A549 (cell line): ENCODE results near the gene TMEM59. TPM values are rescaled to one million over a fixed set of nuclear protein-coding genes. Genes with fewer than 3 reads are reported as not detected.
"Not testable (repeated sequence)": the region's sequence is repeated elsewhere in the genome, so short reads cannot be mapped to it uniquely, and the experiment has no call there.

Experiments
- ATAC-seq, 2 experiments: fragments of 200-7000 bp in 1 of 2; fragments of >200 bp in 1 of 2; cut with Nextera tagmentation in 1 of 2; cut with Tn5 transposase in 1 of 2; 3 replicates each; pipeline versions ENCODE4 v1.8.0 to v1.9.1; 2018 to 2020; ENCODE audit warnings: mild to moderate bottlenecking in 1 of 2, moderate library complexity in 1 of 2
- CTCF ChIA-PET: fragments of 300-600 bp; sonication (Branson Sonifier 250); formaldehyde crosslinking; extraction: SDS; loops from one replicate; lab custom pipeline; 2021; ENCODE audit warnings: antibody characterized with exemption, inconsistent platforms; lab: Yijun Ruan, JAX
- POLR2A ChIA-PET: fragments of 350-600 bp; formaldehyde crosslinking; extraction: SDS; loops from one replicate; lab custom pipeline; 2021; ENCODE audit warnings: antibody characterized with exemption, inconsistent platforms; lab: Yijun Ruan, JAX
- DNase-seq, 2 experiments: peaks; one replicate each; pipeline versions ENCODE4 v3.0.0 to v3.0.0-alpha.2; 2011 to 2016; ENCODE audit warnings: low read depth in 1 of 2, low spot score in 1 of 2
- FAIRE-seq: peaks from 2 replicates; lab custom pipeline; 2011; peaks lifted over from hg19 to GRCh38; lab: Jason Lieb, UNC
- H3K27ac ChIP-seq, 2 experiments: fragments of >200 bp; sonication (Bioruptor Twin); formaldehyde crosslinking; 3 replicates each; pipeline ENCODE4 v1.5.1; 2016 to 2017
- H3K4me1 ChIP-seq: fragments of >200 bp; sonication (Bioruptor Twin); formaldehyde crosslinking; 3 replicates; pipeline ENCODE4 v1.6.1; 2016
- H3K4me2 ChIP-seq: fragments of >200 bp; sonication (Bioruptor Twin); formaldehyde crosslinking; 3 replicates; pipeline ENCODE4 v1.6.1; 2016
- H3K4me3 ChIP-seq: fragments of >200 bp; sonication (Bioruptor Twin); formaldehyde crosslinking; 3 replicates; pipeline ENCODE4 v1.5.1; 2016
- H3K9me3 ChIP-seq: fragments of >200 bp; sonication (Bioruptor Twin); formaldehyde crosslinking; 3 replicates; pipeline ENCODE4 v1.6.1; 2016
- CBX2 ChIP-seq: fragments of 200-600 bp; sonication (generic); IDR thresholded peaks from 2 replicates; pipeline ENCODE4 v1.6.1; 2016; ENCODE audit warnings: low read depth, mild to moderate bottlenecking, borderline replicate concordance
- CHD2 ChIP-seq: fragments of 150-350 bp; IDR thresholded peaks from 2 replicates; pipeline ENCODE4 v1.6.1; 2014; ENCODE audit warnings: low read length; ENCODE audit not compliant: partially characterized antibody
- E2F6 ChIP-seq: IDR thresholded peaks from 2 replicates; pipeline ENCODE4 v1.6.1; 2012; ENCODE audit warnings: low read depth, borderline replicate concordance
- EHF ChIP-seq: fragments of 250-450 bp; sonication (Bioruptor Pico); IDR thresholded peaks from 2 replicates; pipeline ENCODE4 v1.5.0; 2020; ENCODE audit warnings: mild to moderate bottlenecking
- EHMT2 ChIP-seq: fragments of 200-600 bp; sonication (generic); IDR thresholded peaks from 2 replicates; pipeline ENCODE4 v1.6.1; 2016; ENCODE audit warnings: antibody characterized with exemption, low read depth, mild to moderate bottlenecking, moderate library complexity
- ESRRA ChIP-seq: fragments of 150-350 bp; IDR thresholded peaks from 2 replicates; pipeline ENCODE4 v1.6.1; 2014; ENCODE audit warnings: mild to moderate bottlenecking, low read length, borderline replicate concordance
- FOSL2 ChIP-seq, 2 experiments: fragments of 450-650 bp in 1 of 2; fragments of >200 bp in 1 of 2; sonication (Bioruptor Twin) in 1 of 2; formaldehyde crosslinking; IDR thresholded peaks; 2 replicates each; pipeline versions ENCODE4 v1.5.0 to v1.6.1; 2016 to 2020; ENCODE audit warnings: mild to moderate bottlenecking in 1 of 2, moderate library complexity in 1 of 2
- HDAC2 ChIP-seq: fragments of 200-600 bp; sonication (generic); IDR thresholded peaks from 2 replicates; pipeline ENCODE4 v1.6.1; 2016
- HEYL ChIP-seq: fragments of 250-450 bp; sonication (Bioruptor Pico); IDR thresholded peaks from 2 replicates; pipeline ENCODE4 v1.8.0; 2021; ENCODE audit warnings: mild to moderate bottlenecking, moderate library complexity
- JUN ChIP-seq, 2 experiments: fragments of >200 bp; sonication (Bioruptor Twin); formaldehyde crosslinking; IDR thresholded peaks; 2 replicates in 1 of 2; 3 replicates in 1 of 2; pipeline ENCODE4 v1.6.1; 2016 to 2017
- MYC ChIP-seq: IDR thresholded peaks from 2 replicates; pipeline ENCODE4 v1.6.1; 2012; ENCODE audit warnings: mild to moderate bottlenecking, inconsistent platforms, low read length, improper control_type of control experiment, borderline replicate concordance
- NFE2L2 ChIP-seq: fragments of 150-350 bp; conservative IDR thresholded peaks from 2 replicates; pipeline ENCODE4 v1.6.1; 2014; ENCODE audit warnings: low read length
- PBX3 ChIP-seq: IDR thresholded peaks from 2 replicates; pipeline ENCODE4 v1.6.1; 2012
- POLR2A ChIP-seq: IDR thresholded peaks from 2 replicates; pipeline ENCODE4 v1.6.1; 2012; ENCODE audit warnings: mild to moderate bottlenecking, low read length
- RCOR1 ChIP-seq: fragments of 150-350 bp; IDR thresholded peaks from 2 replicates; pipeline ENCODE4 v1.6.1; 2014; ENCODE audit warnings: antibody characterized with exemption, low read length, low read depth
- SMC3 ChIP-seq: fragments of >200 bp; sonication (Bioruptor Twin); formaldehyde crosslinking; IDR thresholded peaks from 3 replicates; pipeline ENCODE4 v1.6.1; 2018; ENCODE audit warnings: inconsistent platforms
- SREBF2 ChIP-seq: fragments of 450-650 bp; IDR thresholded peaks from 2 replicates; pipeline ENCODE4 v1.6.1; 2014; ENCODE audit warnings: mild to moderate bottlenecking, moderate library complexity
- TFCP2L1 ChIP-seq: fragments of 250-450 bp; sonication (Bioruptor Pico); IDR thresholded peaks from 2 replicates; pipeline ENCODE4 v1.5.0; 2021; ENCODE audit warnings: mild to moderate bottlenecking
- ZFP36 ChIP-seq: fragments of 450-650 bp; IDR thresholded peaks from 2 replicates; pipeline ENCODE4 v1.6.1; 2014; ENCODE audit warnings: borderline replicate concordance; ENCODE audit not compliant: partially characterized antibody
- ZNF302 ChIP-seq: fragments of 250-450 bp; sonication (Bioruptor Pico); IDR thresholded peaks from 2 replicates; pipeline ENCODE4 v1.9.0; 2021; ENCODE audit warnings: inconsistent platforms, mild to moderate bottlenecking, moderate library complexity
- ZSCAN20 ChIP-seq: fragments of 250-450 bp; sonication (Bioruptor Pico); IDR thresholded peaks from 2 replicates; pipeline ENCODE4 v1.8.0; 2022; ENCODE audit warnings: mild to moderate bottlenecking, moderate library complexity
- WGBS: methylation state at CpG from one replicate; pipeline ENCODE4 v1.1.6; 2017; ENCODE audit errors: missing lambda C conversion rate; 5-methylcytosine and 5-hydroxymethylcytosine counted together
- polyA plus RNA-seq, 4 experiments: library from polyadenylated mRNA; depleted of rRNA in 3 of 4; stranded (reverse); fragments of >200 nt; fragmentation: RNase III in 1 of 4; extraction: RNeasy Plus Mini Kit Qiagen cat#74134 plus additional on column Dnase treatment in 1 of 4; gene quantifications; 2 replicates in 3 of 4; 3 replicates in 1 of 4; pipeline ENCODE4 v1.2.3, GENCODE V29; 2011 to 2017
- TF ChIP-seq, protein P1 (sequence below): IDR thresholded peaks from 2 replicates; pipeline ENCODE4 v1.6.1; 2012
- TF ChIP-seq, protein P2 (sequence below): fragments of >200 bp; sonication (Bioruptor Twin); formaldehyde crosslinking; IDR thresholded peaks from 3 replicates; pipeline ENCODE4 v1.6.1; 2016

TMEM59 gene
- polyA plus RNA-seq, 2 of the 4 experiments (the other 2 are of a cell fraction), result 114 to 225 TPM

- WGBS, result 86% methylated on average over 5 of the region's 5 CpGs
- TF ChIP-seq MYC (no peak), CBX2 (no peak), EHMT2 (no peak), PBX3 (no peak), SMC3 (no peak), JUN (IDR thresholded peaks at IDR 0.05) (no peak)
- TF ChIP-seq, protein P1, sequence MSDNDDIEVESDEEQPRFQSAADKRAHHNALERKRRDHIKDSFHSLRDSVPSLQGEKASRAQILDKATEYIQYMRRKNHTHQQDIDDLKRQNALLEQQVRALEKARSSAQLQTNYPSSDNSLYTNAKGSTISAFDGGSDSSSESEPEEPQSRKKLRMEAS, result no peak
- ATAC-seq, result no peak
- no peak for DNase-seq
- Histone ChIP-seq H3K4me3 (no peak overlapping the region), H3K9me3 (no peaks in the 10 kb centered on the region), H3K27ac (no peak overlapping the region), H3K4me2 (no peak overlapping the region), H3K4me1 (no peaks in the 10 kb centered on the region)
- CTCF ChIA-PET, result interaction anchor here (0.7 kb wide), 1 partner anchor 167 kb away, joined by 3 read pairs; no protein-coding TSS in a partner anchor
- POLR2A ChIA-PET, result no interaction called here
- FAIRE-seq, result no peak
Observed at GRCh38 chr1:54027848-54028247, 25.2 kb downstream of the TMEM59 start.

DNA sequence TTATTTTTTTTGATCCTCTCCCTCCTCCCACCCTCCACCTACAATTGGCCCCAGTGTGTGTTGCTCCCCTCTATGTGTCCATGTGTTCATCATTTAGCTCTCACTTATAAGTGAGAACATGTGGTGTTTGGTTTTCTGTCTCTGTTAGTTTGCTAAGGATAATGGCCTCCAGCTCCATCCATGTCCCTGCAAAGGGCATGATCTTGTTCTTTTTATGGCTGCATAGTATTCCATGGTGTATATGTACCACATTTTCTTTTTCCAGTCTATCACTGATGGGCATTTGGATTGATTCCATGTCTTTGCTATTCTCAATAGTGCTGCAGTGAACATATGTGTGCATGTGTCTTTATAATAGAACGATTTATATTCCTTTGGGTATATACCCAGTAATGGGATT, 28.2 kb downstream of the TMEM59 start:
- H3K9me3 ChIP-seq, H3K4me1 ChIP-seq, H3K27ac ChIP-seq, ATAC-seq, DNase-seq, CTCF ChIA-PET, H3K4me3 ChIP-seq, FAIRE-seq, H3K4me2 ChIP-seq, POLR2A ChIA-PET: not testable (repeated sequence)
- 50% methylated on average over 1 of the region's 1 CpG for WGBS

DNA sequence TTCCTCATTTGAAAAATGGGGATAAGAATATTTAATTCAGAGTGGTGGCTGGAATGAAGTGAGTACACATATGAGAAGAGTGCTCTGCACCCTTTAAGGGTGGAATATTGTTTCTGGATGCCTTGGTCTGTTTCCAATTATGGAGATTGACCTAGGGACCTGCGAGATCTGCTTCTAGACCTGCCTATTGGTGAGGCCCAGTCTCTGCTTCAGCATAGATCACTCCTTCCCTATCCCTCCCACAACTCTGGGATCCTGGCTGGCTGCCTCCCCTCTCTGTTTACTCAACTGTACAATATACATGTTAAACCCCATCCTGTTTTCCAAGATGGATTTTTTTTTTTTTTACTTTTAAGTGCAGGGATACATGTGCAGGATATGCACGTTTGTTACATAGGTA, 28.6 kb downstream of the TMEM59 start:
- Histone ChIP-seq H3K4me2 (no peak overlapping the region), H3K9me3 (no peaks in the 10 kb centered on the region), H3K4me1 (no peaks in the 10 kb centered on the region), H3K27ac (no peak overlapping the region), H3K4me3 (no peak overlapping the region)
- FAIRE-seq (no peak), ATAC-seq (no peak), DNase-seq (no peak)
- ChIA-PET CTCF (no interaction called here), POLR2A (no interaction called here)
- WGBS, result 67% methylated on average over 2 of the region's 2 CpGs
- TF ChIP-seq ZFP36, result no peak
- no peak for TF ChIP-seq EHMT2
- no peak for TF ChIP-seq NFE2L2
- TF ChIP-seq HEYL (CRISPR knock-in tag), result no peak
- TF ChIP-seq CHD2, result no peak
- no peak for TF ChIP-seq ZNF302 (CRISPR knock-in tag)
- no peak for TF ChIP-seq HDAC2

DNA sequence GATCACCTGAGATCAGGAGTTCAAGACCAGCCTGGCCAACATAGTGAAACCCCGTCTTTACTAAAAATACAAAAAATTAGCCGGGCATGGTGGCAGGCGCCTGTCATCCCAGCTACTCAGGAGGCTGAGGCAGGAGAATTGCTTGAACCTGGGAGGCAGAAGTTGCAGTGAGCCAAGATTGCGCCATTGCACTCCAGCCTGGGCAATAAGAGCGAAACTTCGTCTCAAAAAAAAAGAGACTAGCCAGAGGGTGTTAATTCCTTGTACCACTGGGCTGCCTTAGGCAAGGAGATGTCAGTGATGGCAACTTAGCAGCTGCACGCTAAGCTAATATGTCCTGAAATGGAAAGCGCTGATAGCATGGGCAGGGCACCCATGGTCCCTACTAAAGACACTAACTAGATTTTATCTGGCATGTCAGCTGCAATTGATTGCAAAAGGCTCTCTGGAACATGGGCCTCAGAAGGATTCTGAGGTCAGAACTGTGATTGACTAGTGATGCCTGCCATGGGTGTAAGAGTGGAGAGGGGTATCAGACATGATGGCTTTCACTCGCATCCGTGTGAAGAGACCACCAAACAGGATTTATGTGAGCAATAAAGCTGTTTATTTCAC, 33.3 kb downstream of the TMEM59 start:
- not testable (repeated sequence) for FAIRE-seq

DNA sequence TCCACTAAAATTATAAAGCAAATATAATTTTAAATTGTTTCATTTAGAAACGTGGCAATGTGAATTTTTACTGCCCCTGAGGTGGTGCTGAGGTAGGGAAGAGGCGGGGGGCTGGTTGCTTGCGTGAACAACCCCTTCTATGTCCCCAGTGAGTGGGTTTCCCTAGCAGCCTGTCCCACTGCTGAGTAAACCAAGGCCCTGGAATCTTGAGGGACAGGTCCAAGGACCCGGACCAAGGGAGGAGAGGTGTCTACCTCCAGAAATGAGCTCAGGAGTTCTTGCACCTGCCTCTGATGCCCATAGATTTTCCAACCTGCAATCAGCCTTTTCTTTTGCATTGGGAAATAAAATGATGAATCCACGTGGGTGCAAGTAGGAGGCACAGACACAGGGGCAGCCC, 34.4 kb downstream of the TMEM59 start:
- H3K4me1 ChIP-seq, result peaks cover 12% of the 10 kb centered on the region
- H3K4me2 ChIP-seq, result no peak overlapping the region
- ChIA-PET POLR2A (no interaction called here), CTCF (no interaction called here)
- no peak overlapping the region for H3K4me3 ChIP-seq
- no peaks in the 10 kb centered on the region for H3K9me3 ChIP-seq
- DNase-seq (no peak), FAIRE-seq (no peak), ATAC-seq (no peak)
- no peak overlapping the region for H3K27ac ChIP-seq
- WGBS, result 58% methylated on average over 5 of the region's 5 CpGs
- TF ChIP-seq HDAC2, result no peak
- TF ChIP-seq SREBF2, result no peak
- TF ChIP-seq E2F6, result no peak
- no peak for TF ChIP-seq NFE2L2
- TF ChIP-seq CHD2, result no peak
- no peak for TF ChIP-seq ZSCAN20 (CRISPR knock-in tag)
- TF ChIP-seq EHF (CRISPR knock-in tag), result no peak
- TF ChIP-seq, protein P2, sequence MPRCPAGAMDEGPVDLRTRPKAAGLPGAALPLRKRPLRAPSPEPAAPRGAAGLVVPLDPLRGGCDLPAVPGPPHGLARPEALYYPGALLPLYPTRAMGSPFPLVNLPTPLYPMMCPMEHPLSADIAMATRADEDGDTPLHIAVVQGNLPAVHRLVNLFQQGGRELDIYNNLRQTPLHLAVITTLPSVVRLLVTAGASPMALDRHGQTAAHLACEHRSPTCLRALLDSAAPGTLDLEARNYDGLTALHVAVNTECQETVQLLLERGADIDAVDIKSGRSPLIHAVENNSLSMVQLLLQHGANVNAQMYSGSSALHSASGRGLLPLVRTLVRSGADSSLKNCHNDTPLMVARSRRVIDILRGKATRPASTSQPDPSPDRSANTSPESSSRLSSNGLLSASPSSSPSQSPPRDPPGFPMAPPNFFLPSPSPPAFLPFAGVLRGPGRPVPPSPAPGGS, result no peak
- no peak for TF ChIP-seq POLR2A
- TF ChIP-seq RCOR1, result no peak
- no peak for TF ChIP-seq ESRRA
- no peak for TF ChIP-seq ZNF302 (CRISPR knock-in tag)
- TF ChIP-seq TFCP2L1 (CRISPR knock-in tag), result no peak
- no peak for TF ChIP-seq HEYL (CRISPR knock-in tag)
- no peak for TF ChIP-seq PBX3
- no peak for TF ChIP-seq FOSL2 (IDR thresholded peaks at IDR 0.05)
- no peak for TF ChIP-seq FOSL2 (CRISPR knock-in tag; IDR thresholded peaks at IDR 0.05)

More for the DNA sequence above, 33.3 kb downstream of the TMEM59 start:
- H3K4me3 ChIP-seq, H3K27ac ChIP-seq, H3K9me3 ChIP-seq, DNase-seq, H3K4me2 ChIP-seq, POLR2A ChIA-PET, ATAC-seq, CTCF ChIA-PET: not testable (repeated sequence)
- WGBS, result 91% methylated on average over 10 of the region's 10 CpGs
- H3K4me1 ChIP-seq, result peaks cover 12% of the 10 kb centered on the region
